Measurements from ENCODE around the gene CCL19.

DNA sequence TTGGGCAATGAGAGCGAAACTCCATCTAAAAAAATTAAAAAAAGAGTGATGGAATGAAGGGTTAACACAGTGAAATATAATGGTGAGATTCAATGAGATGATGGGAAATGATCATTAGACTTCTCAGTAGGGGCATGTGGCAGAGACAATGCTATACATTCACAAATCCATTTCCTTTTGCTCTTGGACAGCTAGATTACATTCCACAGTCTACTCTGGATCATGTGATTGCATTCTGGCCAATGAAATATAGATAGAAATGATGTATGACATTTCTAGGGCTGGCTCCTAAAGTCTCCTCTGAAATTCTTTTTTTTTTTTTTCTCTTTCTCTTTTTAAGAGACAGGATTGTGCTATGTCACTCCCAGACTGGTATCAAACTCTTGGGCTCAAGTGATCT lies 48.4 kb downstream of the CCL19 start:
- TF ChIP-seq POLR2A (IDR thresholded peaks at IDR 0.05) (no peak), CTCF (IDR thresholded peaks at IDR 0.05 in 8 of 11, conservative IDR thresholded peaks at IDR 0.05 in 3 of 11) (no peak), POLR2AphosphoS5 (IDR thresholded peaks at IDR 0.05) (no peak)

All from spleen (tissue), 7 donors.